Astrocyte (in vitro differentiated cells and primary cell): Measurements from ENCODE around the gene CD99.

ENCODE experiments used
- CTCF ChIP-seq: IDR thresholded peaks from 2 replicates; pipeline ENCODE4 v1.5.1; 2011; ENCODE audit warnings: low read depth, mild to moderate bottlenecking, inconsistent platforms, low read length, moderate library complexity; ENCODE audit not compliant: insufficient read depth
- EZH2 ChIP-seq: IDR thresholded peaks from 2 replicates; pipeline ENCODE4 v1.6.1; 2012; ENCODE audit warnings: mild to moderate bottlenecking, low read length, inconsistent platforms; ENCODE audit not compliant: insufficient read depth

DNA sequence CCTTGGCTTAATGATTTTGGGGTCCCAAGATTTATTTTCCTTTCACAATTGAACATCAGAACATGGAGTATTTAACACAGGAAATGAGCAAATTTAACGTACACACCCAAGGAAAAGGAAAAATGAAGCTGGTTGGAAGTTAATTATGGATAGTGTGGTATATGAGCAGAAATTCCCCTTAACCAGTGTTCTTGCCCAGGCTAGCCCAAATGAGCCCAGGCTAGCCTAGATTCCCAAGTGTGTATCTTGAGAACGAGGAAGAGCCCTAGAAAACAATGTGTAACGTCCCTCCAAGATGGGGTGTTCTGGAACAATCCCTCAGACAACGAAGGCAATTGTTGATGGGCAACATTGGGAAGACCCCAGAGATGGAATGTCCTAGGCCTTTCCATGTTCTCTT lies 94.4 kb downstream of the CD99 start:
- no peak for TF ChIP-seq CTCF
- no peak for TF ChIP-seq EZH2
